PFSK-1 (cell line): ENCODE results near the gene IL18.

Experiments used
- FOXP2 ChIP-seq: optimal IDR thresholded peaks from 2 replicates; pipeline ENCODE3; 2011; ENCODE audit warnings: borderline replicate concordance, control low read depth, inconsistent platforms; ENCODE audit not compliant: insufficient read depth; ENCODE audit errors: extremely low read length, extremely low read depth
- POLR2AphosphoS5 ChIP-seq: IDR thresholded peaks from 2 replicates; pipeline ENCODE4 v1.6.1; 2012; ENCODE audit warnings: low read depth, mild to moderate bottlenecking, control low read depth, low read length, moderate library complexity
- REST ChIP-seq, 2 experiments: IDR thresholded peaks; 2 replicates each; pipeline versions ENCODE4 v1.6.1 to v1.8.0; 2011 to 2012; ENCODE audit warnings: low read depth in 2 of 2, low read length in 2 of 2, control low read depth in 1 of 2, inconsistent platforms in 1 of 2, mild to moderate bottlenecking in 1 of 2, moderate library complexity in 1 of 2; ENCODE audit not compliant: insufficient read depth in 1 of 2
- SIN3A ChIP-seq: IDR thresholded peaks from 2 replicates; pipeline ENCODE4 v1.6.1; 2012; ENCODE audit warnings: mild to moderate bottlenecking, low read length, moderate library complexity, borderline replicate concordance; ENCODE audit not compliant: insufficient read depth
- TAF1 ChIP-seq: IDR thresholded peaks from 2 replicates; pipeline ENCODE4 v1.6.1; 2012; ENCODE audit warnings: low read length, control low read depth, borderline replicate concordance; ENCODE audit not compliant: insufficient read depth

Gene IL18

GRCh38 chr11:112159098-112160065, 4.5 kb downstream of the IL18 start:
- TF ChIP-seq SIN3A: no peak
- TF ChIP-seq FOXP2: no peak
- TF ChIP-seq REST (IDR thresholded peaks at IDR 0.05; ENCODE audit: insufficient read depth in 1 of 2, low read depth in 2 of 2, low read length in 2 of 2): no peak
- no peak for TF ChIP-seq TAF1
- TF ChIP-seq POLR2AphosphoS5: no peak

- no peak for TF ChIP-seq REST (IDR thresholded peaks at IDR 0.05; ENCODE audit: insufficient read depth in 1 of 2, low read depth in 2 of 2, low read length in 2 of 2)
- no peak for TF ChIP-seq SIN3A
- no peak for TF ChIP-seq TAF1
- TF ChIP-seq FOXP2: no peak
- TF ChIP-seq POLR2AphosphoS5: no peak
Observed at GRCh38 chr11:112156956-112157766, 6.7 kb downstream of the IL18 start.

GRCh38 chr11:112156153-112156955, 7.5 kb downstream of the IL18 start:
- TF ChIP-seq REST (IDR thresholded peaks at IDR 0.05; ENCODE audit: insufficient read depth in 1 of 2, low read depth in 2 of 2, low read length in 2 of 2): no peak
- no peak for TF ChIP-seq TAF1
- TF ChIP-seq SIN3A: no peak
- no peak for TF ChIP-seq FOXP2
- no peak for TF ChIP-seq POLR2AphosphoS5

- TF ChIP-seq SIN3A (no peak), POLR2AphosphoS5 (no peak), FOXP2 (no peak), REST (IDR thresholded peaks at IDR 0.05; ENCODE audit: insufficient read depth in 1 of 2, low read depth in 2 of 2, low read length in 2 of 2) (no peak), TAF1 (no peak)
Observed at GRCh38 chr11:112150517-112150916, 13.4 kb downstream of the IL18 start.
